Activated CD4-positive, alpha-beta T cell treated with anti-CD3 and anti-CD28 coated beads for 36 hours (primary cell): Measurements from ENCODE around the gene MED13L. TPM values are rescaled to one million over a fixed set of nuclear protein-coding genes. Genes with fewer than 3 reads are reported as not detected.

ENCODE experiments used
- microRNA-seq: library from miRNA; unstranded; fragments of <30 nt; microRNA quantifications from one replicate; pipeline ENCODE4 v1.2.0, GENCODE V29; 2021; ENCODE audit warnings: borderline replicate concordance
- total RNA-seq, 2 experiments: library from RNA; stranded (reverse); gene quantifications; one replicate each; pipeline ENCODE4 v1.2.3, GENCODE V29; 2021

MED13L gene
- total RNA-seq, 2 experiments from 2014 or later = 38.5 to 41.9 TPM

Small RNAs within 50 kb of the gene (microRNA-seq; reads per million reads assigned to microRNA genes)
- not detected for gene MIR620
